Brain microvascular endothelial cell (primary cell): ENCODE measurements around the gene C16orf89.

Source experiments
- DNase-seq: peaks from one replicate; pipeline ENCODE4 v3.0.0-alpha.2; 2020
- H3K27ac ChIP-seq: fragments of 250-450 bp; sonication (Bioruptor Pico); 2 replicates; pipeline ENCODE4 v1.5.1; 2020; ENCODE audit warnings: mild to moderate bottlenecking, moderate library complexity
- H3K27me3 ChIP-seq: fragments of 250-450 bp; sonication (Bioruptor Pico); replicated peaks from 2 replicates; pipeline ENCODE4 v1.5.1; 2020; ENCODE audit warnings: mild to moderate bottlenecking
- H3K36me3 ChIP-seq: fragments of 250-450 bp; sonication (Bioruptor Pico); replicated peaks from 2 replicates; pipeline ENCODE4 v1.5.1; 2020; ENCODE audit warnings: mild to moderate bottlenecking
- H3K4me3 ChIP-seq: 2 replicates; pipeline ENCODE4 v1.5.1; 2011; ENCODE audit warnings: low read depth, mild to moderate bottlenecking, control low read depth, low read length, moderate library complexity
- in situ Hi-C: cut with HindIII; loops from 2 replicates; pipeline ENCODE4 v1.10.0; 2017; ENCODE audit warnings: low sequenced_read_pairs, low pct_ligation_motif_present
- TF ChIP-seq, protein P1 (sequence below): IDR thresholded peaks from 2 replicates; pipeline ENCODE4 v1.5.1; 2011; ENCODE audit warnings: low read depth, mild to moderate bottlenecking, moderate library complexity, low read length, control low read depth, inconsistent platforms; ENCODE audit errors: missing control alignments

The C16orf89 gene

DNA sequence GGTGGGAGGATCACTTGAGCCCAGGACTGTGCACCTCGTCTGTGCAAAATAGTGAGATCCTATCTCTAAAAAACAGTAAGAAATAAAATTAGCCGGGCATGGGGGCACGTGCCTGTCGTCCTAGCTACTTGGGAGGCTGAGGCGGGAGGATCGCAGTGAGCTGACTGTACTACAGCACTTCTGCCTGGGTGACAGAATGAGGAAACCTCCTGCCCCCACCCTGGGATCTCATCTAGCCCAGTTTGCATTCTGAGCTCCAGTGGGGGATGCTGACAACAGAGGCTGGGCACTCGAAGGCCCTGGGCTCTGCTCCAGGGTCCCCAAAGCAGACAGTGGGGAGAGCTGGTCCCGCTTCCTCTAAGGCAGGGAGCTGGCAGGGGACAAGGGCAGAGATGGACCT is 39.1 kb downstream of the C16orf89 start:
- TF ChIP-seq, protein P1, sequence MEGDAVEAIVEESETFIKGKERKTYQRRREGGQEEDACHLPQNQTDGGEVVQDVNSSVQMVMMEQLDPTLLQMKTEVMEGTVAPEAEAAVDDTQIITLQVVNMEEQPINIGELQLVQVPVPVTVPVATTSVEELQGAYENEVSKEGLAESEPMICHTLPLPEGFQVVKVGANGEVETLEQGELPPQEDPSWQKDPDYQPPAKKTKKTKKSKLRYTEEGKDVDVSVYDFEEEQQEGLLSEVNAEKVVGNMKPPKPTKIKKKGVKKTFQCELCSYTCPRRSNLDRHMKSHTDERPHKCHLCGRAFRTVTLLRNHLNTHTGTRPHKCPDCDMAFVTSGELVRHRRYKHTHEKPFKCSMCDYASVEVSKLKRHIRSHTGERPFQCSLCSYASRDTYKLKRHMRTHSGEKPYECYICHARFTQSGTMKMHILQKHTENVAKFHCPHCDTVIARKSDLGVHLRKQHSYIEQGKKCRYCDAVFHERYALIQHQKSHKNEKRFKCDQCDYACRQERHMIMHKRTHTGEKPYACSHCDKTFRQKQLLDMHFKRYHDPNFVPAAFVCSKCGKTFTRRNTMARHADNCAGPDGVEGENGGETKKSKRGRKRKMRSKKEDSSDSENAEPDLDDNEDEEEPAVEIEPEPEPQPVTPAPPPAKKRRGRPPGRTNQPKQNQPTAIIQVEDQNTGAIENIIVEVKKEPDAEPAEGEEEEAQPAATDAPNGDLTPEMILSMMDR, result no peak
- Histone ChIP-seq H3K27me3 (no peaks in the 10 kb centered on the region), H3K36me3 (no peaks in the 10 kb centered on the region), H3K27ac (no peak overlapping the region), H3K4me3 (no peak overlapping the region)
- in situ Hi-C loops, result no loop called here
- no peak for DNase-seq

DNA sequence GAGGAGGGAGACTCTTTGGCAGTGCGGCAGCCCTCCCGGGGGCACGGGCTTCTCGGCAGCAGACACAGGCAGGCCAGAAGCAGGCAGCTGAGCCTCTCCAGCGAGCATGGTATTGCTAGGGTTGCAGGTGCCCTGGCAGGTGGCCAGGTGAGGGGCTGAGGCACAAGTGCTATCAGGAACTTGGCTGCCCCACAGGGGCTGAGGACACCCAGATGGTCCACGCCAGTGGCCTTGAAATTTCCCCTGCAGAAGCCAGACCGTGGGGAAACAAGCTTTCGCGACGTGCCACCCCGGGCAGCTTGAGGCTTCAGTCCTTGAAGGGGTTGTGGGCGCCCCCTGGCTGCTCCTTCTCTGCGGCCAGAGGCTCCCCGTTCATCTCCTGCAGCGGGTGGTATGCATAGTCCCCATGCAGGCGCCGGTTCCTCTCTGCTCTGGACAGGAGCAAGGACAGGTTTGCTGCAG is 40.6 kb downstream of the C16orf89 start:
- no peak for DNase-seq
- Histone ChIP-seq H3K4me3 (no peak overlapping the region), H3K36me3 (no peaks in the 10 kb centered on the region), H3K27me3 (no peaks in the 10 kb centered on the region), H3K27ac (no peak overlapping the region)
- TF ChIP-seq, protein P1, result peak; percentile 68
- in situ Hi-C loops, result no loop called here

DNA sequence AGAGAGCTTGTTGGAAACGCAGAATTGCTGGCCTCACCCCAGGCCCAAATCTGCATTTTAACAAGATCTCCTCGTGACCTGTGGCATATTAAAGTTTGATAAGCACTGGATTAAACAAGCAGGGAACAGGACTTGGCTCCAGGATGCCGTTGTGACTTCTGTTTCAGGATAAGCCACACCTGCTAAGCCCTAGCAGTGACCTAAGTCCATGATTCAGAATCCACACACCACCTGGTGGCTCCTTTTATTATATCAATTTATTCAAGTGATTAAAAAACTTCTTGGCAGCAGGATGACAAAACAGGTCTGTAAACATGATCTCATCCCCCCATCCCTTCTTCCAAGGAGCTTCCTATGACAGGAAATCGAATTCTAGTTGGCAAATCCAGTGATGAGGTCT is 41.1 kb downstream of the C16orf89 start:
- in situ Hi-C loops, result no loop called here
- DNase-seq, result no peak
- TF ChIP-seq, protein P1, result no peak

DNA sequence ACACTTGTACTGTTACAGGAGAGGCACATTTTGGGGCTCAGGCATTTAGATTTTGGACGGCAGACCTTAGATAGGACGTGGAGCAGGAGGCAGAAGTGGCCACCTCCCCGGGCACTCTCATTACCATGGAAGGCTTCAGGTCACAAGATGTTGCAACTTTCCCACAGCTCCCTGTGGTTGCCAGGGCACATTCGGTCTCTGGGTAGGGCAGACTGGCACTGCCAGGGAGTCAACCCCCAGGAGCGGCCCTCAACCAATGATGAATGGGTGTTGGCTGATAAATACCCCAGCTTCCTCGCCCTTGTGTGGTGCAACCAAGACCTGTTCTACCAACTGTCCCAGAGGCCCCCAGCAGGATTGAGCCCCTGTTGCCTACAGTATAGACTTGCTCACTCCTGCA is 43.2 kb downstream of the C16orf89 start:
- TF ChIP-seq, protein P1, result no peak
- Histone ChIP-seq H3K27me3 (no peaks in the 10 kb centered on the region), H3K36me3 (no peaks in the 10 kb centered on the region), H3K27ac (no peak overlapping the region), H3K4me3 (no peak overlapping the region)
- no peak for DNase-seq
- in situ Hi-C loops, result no loop called here

More for the DNA sequence above, 41.1 kb downstream of the C16orf89 start:
- no peaks in the 10 kb centered on the region for H3K27me3 ChIP-seq
- no peaks in the 10 kb centered on the region for H3K36me3 ChIP-seq
- H3K4me3 ChIP-seq, result no peak overlapping the region
- no peak overlapping the region for H3K27ac ChIP-seq

DNA sequence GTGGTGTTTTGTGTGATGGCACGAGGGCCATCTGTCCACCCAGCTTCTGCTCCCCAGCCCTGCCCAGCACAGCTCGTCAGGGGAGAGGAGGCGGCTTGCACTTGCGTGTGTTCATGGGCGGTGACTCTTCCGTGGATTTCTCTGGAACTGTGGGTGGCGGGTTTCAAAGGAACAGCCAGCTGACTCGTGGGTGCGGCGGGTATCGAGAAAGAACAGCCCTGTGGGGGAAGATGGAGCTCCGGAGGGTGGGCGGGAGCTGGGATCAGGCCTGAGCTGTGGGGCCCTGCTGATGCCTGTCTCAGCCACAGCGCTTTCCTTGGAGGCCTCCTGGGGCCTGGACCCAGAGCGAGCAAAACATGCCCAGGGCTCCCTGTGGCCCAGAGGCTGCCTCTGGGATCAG is 45.2 kb downstream of the C16orf89 start:
- no peak overlapping the region for H3K4me3 ChIP-seq
- TF ChIP-seq, protein P1, result no peak

DNA sequence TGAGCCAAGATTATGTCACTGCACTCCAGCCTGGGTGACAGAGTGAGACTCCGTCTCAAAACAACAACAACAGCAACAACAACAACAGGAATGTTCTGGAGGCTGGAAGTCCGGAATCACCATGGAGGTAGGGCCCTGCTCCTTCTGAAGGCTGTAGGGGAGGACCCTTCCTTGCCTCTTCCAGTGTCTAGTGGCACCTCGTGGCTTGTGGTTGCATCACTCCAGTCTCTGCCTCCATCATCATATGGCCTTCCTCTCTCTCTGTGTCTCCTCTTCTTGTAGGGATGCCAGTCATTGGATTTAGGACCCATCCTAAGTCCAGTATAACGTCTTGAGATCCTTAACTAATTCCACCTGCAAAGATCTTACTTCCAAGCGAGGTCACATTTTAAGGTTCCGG is 46.0 kb downstream of the C16orf89 start:
- H3K36me3 ChIP-seq, result no peaks in the 10 kb centered on the region
- H3K27me3 ChIP-seq, result no peaks in the 10 kb centered on the region
- in situ Hi-C loops, result no loop called here
- H3K4me3 ChIP-seq, result no peak overlapping the region
- H3K27ac ChIP-seq, result no peak overlapping the region
- no peak for DNase-seq
- TF ChIP-seq, protein P1, result no peak

More for the DNA sequence above, 45.2 kb downstream of the C16orf89 start:
- Histone ChIP-seq H3K36me3 (no peaks in the 10 kb centered on the region), H3K27me3 (no peaks in the 10 kb centered on the region), H3K27ac (no peak overlapping the region)
- in situ Hi-C loops, result no loop called here
- no peak for DNase-seq
